Measurements from ENCODE around the gene HYAL3. TPM values are rescaled to one million over a fixed set of nuclear protein-coding genes. Genes with fewer than 3 reads are reported as not detected.

HYAL3 gene
- total RNA-seq, 2 experiments from 2014 or later = 3.0 to 3.2 TPM

GRCh38 chr3:50340147-50340447 is 40.9 kb upstream of the HYAL3 start:
- no peak for ATAC-seq (ENCODE audit: poor library complexity)
- H3K4me1 ChIP-seq (ENCODE audit: insufficient read depth, low read length) = peaks cover 70% of the 10 kb centered on the region

GRCh38 chr3:50339485-50340146 is 40.4 kb upstream of the HYAL3 start:
- ATAC-seq (ENCODE audit: poor library complexity) = no peak
- POLR2A ChIA-PET = interaction anchor here (0.9 to 7.9 kb wide), 10 partner anchors 10 to 104 kb away, joined by 3 to 214 read pairs (median 8); partner anchors contain the start of genes CYB561D2, GNAI2, HYAL3 and NAA80
- H3K36me3 Mint-ChIP-seq (ENCODE audit: low read depth) = peaks cover 17% of the 10 kb centered on the region
- no peaks in the 10 kb centered on the region for H3K27me3 ChIP-seq (ENCODE audit: control insufficient read depth in 1 of 2, insufficient read depth in 2 of 2, low read length in 2 of 2)
- no peaks in the 10 kb centered on the region for H3K9me3 ChIP-seq (ENCODE audit: control insufficient read depth in 1 of 2, insufficient read depth in 1 of 2, low read length in 2 of 2)
- peaks cover 66% of the 10 kb centered on the region for H3K4me1 Mint-ChIP-seq (ENCODE audit: low read depth)
- no peak for TF ChIP-seq CTCF (IDR thresholded peaks at IDR 0.05)
- H3K4me1 ChIP-seq (ENCODE audit: insufficient read depth, low read length) = peaks cover 72% of the 10 kb centered on the region
- H3K4me3 Mint-ChIP-seq = peak overlapping the region; percentile 96
- no peaks in the 10 kb centered on the region for H3K9me3 Mint-ChIP-seq
- H3K27ac Mint-ChIP-seq = peak overlapping the region; percentile 95
- intact Hi-C loops (cut with DNase I, micrococcal nuclease) = loop anchor here (5.0 kb wide), 2 partner anchors 42 to 102 kb away; partner anchors contain the start of genes GNAI2 (in 1 of the 2), HYAL3 (in 1 of the 2) and NAA80 (in 1 of the 2)
- H3K4me3 ChIP-seq (ENCODE audit: low read length) = peak overlapping the region; percentile 93
- no peaks in the 10 kb centered on the region for H3K27me3 Mint-ChIP-seq
- H3K27ac ChIP-seq (ENCODE audit: low read depth in 1 of 2, low read length in 2 of 2) = peak overlapping the region in 1 of 2 donors; percentile 31
- no peak for DNase-seq
- H3K36me3 ChIP-seq (ENCODE audit: insufficient read depth, low read length) = peaks cover 2% of the 10 kb centered on the region
- CTCF ChIA-PET = interaction anchor here (4.6 kb wide), 1 partner anchor 15 kb away, joined by 19 read pairs; no protein-coding TSS in a partner anchor

More at GRCh38 chr3:50340147-50340447, 40.9 kb upstream of the HYAL3 start:
- peak overlapping the region; percentile 95 for H3K27ac Mint-ChIP-seq
- no peaks in the 10 kb centered on the region for H3K36me3 ChIP-seq (ENCODE audit: insufficient read depth, low read length)
- ChIA-PET POLR2A (interaction anchor here (1.0 to 7.9 kb wide), 8 partner anchors 9 to 227 kb away, joined by 3 to 214 read pairs (median 8); partner anchors contain the start of genes C3orf18, CYB561D2, GNAI2 and HYAL3), CTCF (no interaction called here)
- H3K4me1 Mint-ChIP-seq (ENCODE audit: low read depth) = peaks cover 64% of the 10 kb centered on the region
- no peaks in the 10 kb centered on the region for H3K9me3 Mint-ChIP-seq
- H3K4me3 ChIP-seq (ENCODE audit: low read length) = peak overlapping the region; percentile 93
- no peaks in the 10 kb centered on the region for H3K27me3 ChIP-seq (ENCODE audit: control insufficient read depth in 1 of 2, insufficient read depth in 2 of 2, low read length in 2 of 2)
- H3K9me3 ChIP-seq (ENCODE audit: control insufficient read depth in 1 of 2, insufficient read depth in 1 of 2, low read length in 2 of 2) = no peaks in the 10 kb centered on the region
- TF ChIP-seq CTCF (IDR thresholded peaks at IDR 0.05) = no peak
- DNase-seq = no peak
- H3K27me3 Mint-ChIP-seq = no peaks in the 10 kb centered on the region
- intact Hi-C loops (cut with DNase I, micrococcal nuclease) = no loop called here
- H3K36me3 Mint-ChIP-seq (ENCODE audit: low read depth) = peaks cover 16% of the 10 kb centered on the region
- H3K4me3 Mint-ChIP-seq = peak overlapping the region; percentile 96
- peak overlapping the region; percentile 31 to 63 for H3K27ac ChIP-seq (ENCODE audit: low read depth in 1 of 2, low read length in 2 of 2)

- Histone ChIP-seq H3K27ac (ENCODE audit: low read depth in 1 of 2, low read length in 2 of 2) (peak overlapping the region in 1 of 2 donors; percentile 95), H3K27me3 (ENCODE audit: control insufficient read depth in 1 of 2, insufficient read depth in 2 of 2, low read length in 2 of 2) (no peaks in the 10 kb centered on the region), H3K9me3 (ENCODE audit: control insufficient read depth in 1 of 2, insufficient read depth in 1 of 2, low read length in 2 of 2) (no peaks in the 10 kb centered on the region), H3K4me1 (ENCODE audit: insufficient read depth, low read length) (peaks cover 78% of the 10 kb centered on the region), H3K36me3 (ENCODE audit: insufficient read depth, low read length) (peaks cover 5% of the 10 kb centered on the region), H3K4me3 (ENCODE audit: low read length) (peak overlapping the region; percentile 93)
- peak in 1 of 14 experiments; percentile 27 for DNase-seq
- POLR2A ChIA-PET = interaction anchor here (0.9 to 7.9 kb wide), 7 partner anchors 10 to 204 kb away, joined by 3 to 214 read pairs (median 4); partner anchors contain the start of genes CYB561D2, GNAI2, HYAL3 and NAA80
- Mint-ChIP-seq H3K4me1 (ENCODE audit: low read depth) (peaks cover 70% of the 10 kb centered on the region), H3K27me3 (no peaks in the 10 kb centered on the region), H3K36me3 (ENCODE audit: low read depth) (peaks cover 21% of the 10 kb centered on the region), H3K9me3 (no peaks in the 10 kb centered on the region), H3K4me3 (peak overlapping the region; percentile 96), H3K27ac (peak overlapping the region; percentile 95)
- ATAC-seq (ENCODE audit: poor library complexity) = no peak
- TF ChIP-seq CTCF (IDR thresholded peaks at IDR 0.05) = no peak
- CTCF ChIA-PET = interaction anchor here (0.7 to 4.6 kb wide), 4 partner anchors 8 to 40 kb away, joined by 3 to 19 read pairs (median 6); partner anchors contain the start of genes HYAL3 and NAA80
- intact Hi-C loops (cut with DNase I, micrococcal nuclease) = loop anchor here (5.0 kb wide), 2 partner anchors 42 to 102 kb away; partner anchors contain the start of genes GNAI2 (in 1 of the 2), HYAL3 (in 1 of the 2) and NAA80 (in 1 of the 2)
Observed at GRCh38 chr3:50338965-50339364, 39.8 kb upstream of the HYAL3 start.
